Skin of body (tissue), 2 donors: ENCODE results near the gene ALG12. TPM values are rescaled to one million over a fixed set of nuclear protein-coding genes. Genes with fewer than 3 reads are reported as not detected.

Experiments used
- DNase-seq: peaks from one replicate; lab custom pipeline; 2025; lab: John Stamatoyannopoulos, UW
- total RNA-seq: library from RNA; depleted of rRNA; stranded (reverse); fragments of >200 nt; gene quantifications from one replicate; pipeline ENCODE4 v1.2.3, GENCODE V29; 2014

ALG12 gene
- total RNA-seq, 1 donor from 2014 or later: 7.9 TPM

DNA sequence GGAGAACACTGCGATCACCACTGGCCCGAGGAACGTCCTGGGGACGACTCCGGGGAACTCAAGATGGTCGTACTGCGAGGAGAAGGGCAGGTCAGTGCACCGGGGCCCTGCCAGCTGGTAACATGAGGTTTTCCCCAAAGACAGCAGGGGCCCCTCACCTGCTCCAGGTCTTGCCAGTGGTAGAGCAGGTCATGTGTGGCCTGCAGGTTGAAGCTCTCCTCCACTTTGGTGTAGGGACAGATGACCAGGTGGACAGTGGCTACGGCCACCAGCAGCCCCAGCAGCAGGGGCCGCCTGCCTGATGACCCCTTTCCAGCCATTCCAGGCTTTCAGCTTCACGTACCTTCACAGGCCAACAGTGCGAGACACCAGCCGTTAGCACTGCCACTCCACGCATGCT, 4.8 kb downstream of the ALG12 start:
- no peak for DNase-seq

GRCh38 chr22:49913026-49913425, 5.2 kb downstream of the ALG12 start:
- no peak for DNase-seq

DNA sequence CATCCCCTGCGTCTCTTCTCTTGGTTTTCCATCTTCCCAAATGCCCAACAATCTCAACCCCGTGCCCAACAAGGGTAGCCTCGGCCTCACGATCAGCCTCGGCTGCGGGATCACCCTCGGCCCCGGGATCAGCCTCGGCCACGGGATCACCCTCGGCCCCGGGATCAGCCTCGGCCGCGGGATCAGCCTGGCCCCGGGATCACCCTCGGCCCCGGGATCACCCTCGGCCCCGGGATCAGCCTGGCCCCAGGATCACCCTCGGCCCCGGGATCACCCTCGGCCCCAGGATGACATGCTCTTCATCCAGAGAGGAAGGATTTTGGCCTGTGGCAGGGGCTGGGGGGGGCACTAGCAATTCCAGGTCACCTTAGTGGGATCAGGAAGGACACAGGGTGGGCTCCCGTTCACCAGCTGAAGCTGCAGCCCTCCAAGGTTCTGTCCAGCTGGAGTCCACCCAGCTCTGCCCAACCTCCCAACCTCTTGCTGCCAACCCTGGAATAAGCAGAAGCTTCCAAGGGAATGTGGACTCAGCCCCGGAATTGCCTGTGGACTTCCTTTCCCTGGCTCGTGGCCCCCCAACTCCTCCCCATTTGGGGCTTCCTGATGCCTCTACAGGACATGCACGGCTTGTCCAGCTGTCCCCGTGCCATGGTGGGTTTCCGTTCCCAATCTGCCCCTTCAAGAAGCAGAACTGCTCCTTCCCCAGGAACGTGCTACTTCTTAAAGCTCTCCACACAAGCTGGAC, 6.2 kb downstream of the ALG12 start:
- DNase-seq: no peak

- DNase-seq: no peak
Measured at GRCh38 chr22:49910229-49911155, 7.7 kb downstream of the ALG12 start.

DNA sequence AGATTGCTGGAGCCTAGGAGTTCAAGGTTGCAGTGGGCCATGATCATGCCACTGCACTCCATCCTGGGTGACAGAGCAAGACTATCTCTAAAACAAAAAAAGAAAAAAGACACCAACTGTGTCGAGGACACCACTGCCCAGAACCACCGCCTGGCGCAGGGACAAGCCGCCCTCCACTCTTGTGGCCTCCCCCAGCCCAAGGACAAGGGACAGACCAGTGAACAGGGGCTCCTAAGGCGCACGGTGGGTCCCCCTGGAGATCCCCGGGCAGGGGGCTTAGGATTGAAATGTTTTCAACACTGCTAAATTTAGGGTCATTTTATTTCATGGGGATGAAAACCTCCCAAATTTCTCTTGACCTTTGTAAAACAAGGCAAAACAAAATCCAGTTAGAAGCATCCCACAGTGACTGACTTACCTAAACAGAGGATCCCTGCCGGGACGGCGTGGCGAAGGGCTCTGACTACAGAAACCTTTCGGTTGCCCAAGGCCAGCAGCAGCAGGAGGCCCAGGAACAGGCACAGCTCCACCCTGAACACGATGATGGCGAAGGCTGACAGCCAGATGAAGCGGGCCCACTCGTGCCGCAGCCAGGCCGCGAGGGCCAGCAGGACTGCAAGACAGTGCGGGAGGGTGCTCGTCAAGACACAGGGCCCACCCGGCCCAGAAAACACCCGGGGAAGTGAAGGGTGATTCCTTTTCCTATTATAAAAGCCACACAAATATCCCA, 8.6 kb downstream of the ALG12 start:
- DNase-seq: no peak

GRCh38 chr22:49907807-49908206, 10.4 kb downstream of the ALG12 start:
- no peak for DNase-seq

DNA sequence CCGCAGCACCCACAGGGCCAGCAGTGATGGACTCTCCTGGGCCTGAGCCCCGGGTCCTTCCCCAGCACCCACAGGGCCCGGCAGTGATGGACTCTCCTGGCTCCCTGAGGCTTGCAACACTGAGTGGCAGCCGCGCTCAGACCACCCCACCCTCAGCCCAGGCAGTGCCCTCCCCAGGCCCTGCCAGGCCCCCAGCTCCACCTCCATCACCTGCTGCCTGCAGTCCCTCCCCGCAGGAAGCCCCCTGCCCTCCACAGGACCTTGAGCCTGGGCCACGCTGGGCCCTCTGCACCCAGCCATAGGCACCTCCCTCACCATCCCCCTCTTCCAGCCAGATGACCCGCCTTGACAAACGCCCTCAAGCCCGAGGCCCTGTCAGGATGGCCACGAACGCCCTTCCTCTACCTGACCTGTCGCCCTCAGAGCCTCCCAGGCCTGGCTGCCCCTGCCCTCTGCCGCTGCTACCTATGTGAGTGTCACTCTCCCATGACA, 11.4 kb downstream of the ALG12 start:
- DNase-seq: no peak

DNA sequence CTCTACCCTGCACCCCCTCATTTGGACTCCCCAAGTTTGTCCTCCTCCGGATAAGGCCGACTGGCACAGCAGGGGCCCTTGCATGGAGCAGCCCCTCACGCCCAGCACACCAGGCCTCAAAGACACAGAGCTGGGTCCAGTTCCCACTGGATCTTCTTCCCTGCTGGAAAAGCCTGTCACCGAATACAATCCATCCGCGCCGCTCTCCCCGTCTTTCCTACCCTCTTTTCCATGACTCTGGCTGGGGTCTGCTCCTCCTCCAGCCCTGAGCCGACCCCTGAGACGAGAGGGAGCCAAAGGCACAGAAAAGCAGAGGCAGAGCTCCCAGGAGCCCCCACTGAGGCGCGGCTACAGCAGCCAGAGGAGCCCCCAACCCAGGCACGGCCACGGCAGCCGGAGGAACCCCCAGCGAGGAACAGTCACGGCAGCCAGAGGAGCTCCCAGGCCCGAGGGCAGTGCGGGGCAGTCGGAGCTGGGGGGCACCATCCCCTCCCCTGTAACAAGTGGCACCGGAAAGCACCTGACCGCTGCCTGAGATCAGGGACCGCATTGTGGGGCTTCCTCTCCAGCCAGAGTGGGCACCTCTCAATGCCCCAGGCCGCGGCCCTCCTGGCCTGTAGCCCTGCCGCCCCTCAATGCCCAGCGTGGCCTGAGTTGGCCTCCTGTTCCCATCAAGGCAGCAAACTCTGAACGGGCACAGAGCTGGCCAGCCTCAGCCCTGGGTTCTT, 12.0 kb downstream of the ALG12 start:
- no peak for DNase-seq

DNA sequence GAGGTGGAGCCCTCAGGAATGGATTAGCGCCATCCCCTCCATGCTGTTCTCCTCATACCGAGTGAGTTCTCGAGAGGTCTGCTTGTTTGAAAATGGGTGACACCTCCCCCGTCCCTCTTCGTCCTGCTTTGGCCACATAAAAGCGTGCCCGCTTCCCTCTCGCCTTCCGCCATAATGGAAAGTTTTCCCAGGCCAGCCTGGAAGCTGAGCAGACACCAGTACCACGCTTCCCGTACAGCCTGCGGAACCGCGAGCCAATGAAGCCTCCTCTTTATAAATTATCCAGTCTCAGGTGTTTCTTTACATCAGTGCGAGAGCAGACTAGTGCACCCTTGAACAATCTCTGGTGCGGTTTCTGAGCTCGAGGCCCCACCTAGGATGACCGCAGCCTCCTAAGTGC, 12.8 kb downstream of the ALG12 start:
- DNase-seq: no peak

DNA sequence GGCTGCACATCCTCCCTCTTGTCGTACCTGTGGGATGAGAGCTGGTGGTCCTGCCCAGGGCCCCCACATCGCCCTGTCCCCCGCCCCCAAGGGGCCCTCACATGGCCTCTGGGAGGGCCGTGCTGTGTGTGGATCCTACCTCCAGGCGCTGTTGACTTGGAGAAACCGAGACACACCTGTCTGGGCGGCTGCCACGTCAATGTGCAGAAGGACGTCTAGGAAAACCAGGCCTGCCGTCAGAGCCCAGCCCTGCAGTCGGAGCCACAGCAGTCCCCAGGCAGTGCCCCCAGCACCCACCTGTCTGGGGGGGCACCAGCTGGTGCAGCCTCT, 14.2 kb downstream of the ALG12 start:
- DNase-seq: no peak

- DNase-seq: no peak
Measured at GRCh38 chr22:49903322-49904039, 14.8 kb downstream of the ALG12 start.

GRCh38 chr22:49901457-49901856, 16.8 kb downstream of the ALG12 start:
- no peak for DNase-seq

DNA sequence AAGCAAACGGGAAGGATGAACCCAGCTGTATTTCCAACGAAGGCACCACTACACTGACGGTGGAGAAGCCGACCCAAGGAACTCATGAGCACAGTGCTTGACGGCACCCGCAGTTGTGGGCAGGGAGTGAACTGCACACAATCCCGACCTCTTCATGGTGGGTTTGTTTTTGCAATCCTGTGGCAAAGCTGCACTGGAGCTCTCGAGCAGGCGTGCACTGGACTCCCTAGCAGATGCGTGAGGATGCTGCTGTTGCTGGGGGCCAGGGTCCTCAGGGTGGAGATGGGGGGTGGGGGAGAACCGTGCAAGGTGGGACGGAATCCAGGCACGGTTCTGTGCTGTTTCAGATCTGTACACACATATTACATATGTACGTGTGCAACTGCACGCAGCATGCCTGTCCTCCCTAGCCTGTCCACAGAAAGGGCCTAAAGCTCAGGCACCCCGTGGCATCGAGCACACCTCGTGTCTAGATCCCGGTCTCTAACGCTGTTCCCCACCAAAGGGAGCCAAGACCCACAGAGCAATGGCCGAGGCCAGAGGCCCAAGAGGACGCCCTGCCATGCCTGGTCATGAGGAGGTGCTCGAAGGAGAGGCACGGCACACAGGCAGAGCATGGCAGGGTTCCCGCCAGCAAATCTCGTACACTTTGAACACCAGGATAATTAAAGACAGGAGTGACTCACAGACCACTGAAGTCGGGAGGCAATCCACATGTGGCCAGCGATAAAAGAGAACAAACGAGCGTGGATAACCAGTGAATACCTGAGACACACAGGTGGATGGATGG, 17.6 kb downstream of the ALG12 start:
- DNase-seq: no peak

DNA sequence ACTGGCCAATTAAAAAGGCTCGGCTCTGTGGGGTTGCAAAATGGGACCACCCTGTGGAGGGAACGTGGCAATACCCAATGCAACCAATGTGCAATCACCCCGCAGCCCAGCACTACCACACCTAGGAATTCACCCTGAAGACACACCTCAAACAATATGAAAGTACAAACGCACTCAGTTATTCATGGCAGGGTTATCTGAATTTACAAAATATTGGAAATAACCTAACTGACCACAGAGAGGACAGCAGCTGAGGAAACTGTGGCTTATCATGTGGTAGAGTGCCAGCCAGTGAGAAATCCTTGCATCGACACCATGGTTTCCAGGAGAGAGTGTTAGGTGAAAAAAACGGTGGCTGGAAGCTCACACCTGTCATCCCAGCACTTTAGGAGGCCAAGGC, 18.7 kb downstream of the ALG12 start:
- no peak for DNase-seq

GRCh38 chr22:49897015-49897684, 21.1 kb downstream of the ALG12 start:
- no peak for DNase-seq

- DNase-seq: no peak
Measured at GRCh38 chr22:49896201-49896600, 22.0 kb downstream of the ALG12 start.

GRCh38 chr22:49894322-49895054, 23.8 kb downstream of the ALG12 start:
- no peak for DNase-seq

GRCh38 chr22:49893025-49893424, 25.2 kb downstream of the ALG12 start:
- no peak for DNase-seq
